GM21723 (cell line): Measurements from ENCODE around the gene RBSN.

ENCODE experiments used
- ATAC-seq: cut with Tn5 transposase; IDR thresholded peaks from one replicate; pipeline ENCODE4 v1.9.1; 2021; ENCODE audit warnings: mild to moderate bottlenecking, moderate library complexity; ENCODE audit not compliant: unreplicated experiment

RBSN gene

DNA sequence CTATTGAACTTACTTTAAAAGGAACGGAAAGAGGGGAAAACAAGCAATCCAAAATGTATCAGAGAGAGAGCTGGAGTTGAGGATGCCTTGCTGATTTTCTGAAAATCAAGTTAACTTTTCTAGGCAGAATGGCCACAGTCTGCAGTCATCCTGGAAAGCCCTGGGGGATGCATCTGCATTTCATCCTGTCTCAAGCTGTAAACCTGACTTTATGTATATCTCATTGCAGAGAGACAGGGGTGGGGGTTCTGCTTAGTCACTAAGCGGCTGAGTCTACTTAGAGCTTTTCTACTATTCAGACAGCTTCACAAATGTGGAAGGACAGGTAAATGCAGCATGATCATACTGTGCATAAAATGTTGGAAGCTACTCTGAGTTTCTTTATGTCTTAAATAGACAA lies 75.2 kb downstream of the RBSN start:
- ATAC-seq, result no peak

- ATAC-seq, result no peak
Observed at GRCh38 chr3:15023249-15023648, 75.7 kb downstream of the RBSN start.
